ENCODE data around the gene IL1RAP. TPM values are rescaled to one million over a fixed set of nuclear protein-coding genes. Genes with fewer than 3 reads are reported as not detected.

IL1RAP gene
- polyA plus RNA-seq, 6 donors from 2014 or later: 2.4 to 5.8 (median 3.4) TPM

- Mint-ChIP-seq H3K27ac (no peak overlapping the region), H3K4me3 (no peak overlapping the region), H3K9me3 (peaks cover 0 to 16% (median 10%) of the 10 kb centered on the region in 7 donors), H3K4me1 (peaks cover 0 to 5% (median 0%) of the 10 kb centered on the region in 3 donors), H3K27me3 (no peaks in the 10 kb centered on the region), H3K36me3 (peaks cover 0 to 14% of the 10 kb centered on the region in 2 donors)
- DNase-seq: no peak
- no peak for ATAC-seq (ENCODE audit: low read depth in 2 of 2)
Measured at GRCh38 chr3:190556351-190556750, 42.5 kb downstream of the IL1RAP start.

- Mint-ChIP-seq H3K9me3 (peaks cover 0 to 14% (median 5%) of the 10 kb centered on the region in 7 donors), H3K4me1 (peaks cover 0 to 5% (median 0%) of the 10 kb centered on the region in 3 donors), H3K27ac (no peak overlapping the region), H3K27me3 (no peaks in the 10 kb centered on the region), H3K4me3 (no peak overlapping the region), H3K36me3 (peaks cover 0 to 14% of the 10 kb centered on the region in 2 donors)
- ATAC-seq (ENCODE audit: low read depth in 2 of 2) (no peak), DNase-seq (no peak)
Measured at GRCh38 chr3:190557296-190557695, 43.4 kb downstream of the IL1RAP start.

DNA sequence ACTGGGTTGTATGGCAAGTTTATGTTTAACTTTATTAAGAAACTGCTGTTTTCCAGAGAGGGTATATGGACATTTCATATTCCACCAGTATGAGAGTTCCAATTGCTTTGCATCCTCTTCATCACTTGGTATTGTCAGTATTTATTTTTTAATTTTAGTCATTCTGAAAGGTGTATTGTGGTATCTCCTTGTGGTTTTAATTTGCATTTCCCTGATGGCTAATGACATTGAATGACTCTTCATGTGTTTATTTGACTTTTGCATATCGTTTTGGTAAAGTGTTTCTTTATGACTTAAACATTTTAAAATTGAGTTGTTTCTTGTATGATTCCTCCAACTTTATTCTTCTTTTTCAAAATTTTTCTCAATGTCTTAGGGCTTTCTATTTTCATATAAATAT lies 44.4 kb downstream of the IL1RAP start:
- ATAC-seq (ENCODE audit: low read depth in 2 of 2) (no peak), DNase-seq (no peak)
- Mint-ChIP-seq H3K4me3 (no peak overlapping the region), H3K9me3 (peaks cover 0 to 6% (median 0%) of the 10 kb centered on the region in 7 donors), H3K4me1 (peaks cover 0 to 5% (median 0%) of the 10 kb centered on the region in 3 donors), H3K36me3 (peaks cover 0 to 14% of the 10 kb centered on the region in 2 donors), H3K27me3 (no peaks in the 10 kb centered on the region), H3K27ac (no peak overlapping the region)

- H3K27ac Mint-ChIP-seq: no peak overlapping the region
- peaks cover 0 to 5% (median 0%) of the 10 kb centered on the region in 7 donors for H3K9me3 Mint-ChIP-seq
- no peak for DNase-seq
- peaks cover 0 to 12% of the 10 kb centered on the region in 2 donors for H3K36me3 Mint-ChIP-seq
- H3K4me3 Mint-ChIP-seq: no peak overlapping the region
- no peaks in the 10 kb centered on the region for H3K27me3 Mint-ChIP-seq
- peaks cover 0 to 5% (median 0%) of the 10 kb centered on the region in 3 donors for H3K4me1 Mint-ChIP-seq
- ATAC-seq (ENCODE audit: low read depth in 2 of 2): no peak
Measured at GRCh38 chr3:190558796-190559195, 44.9 kb downstream of the IL1RAP start.

DNA sequence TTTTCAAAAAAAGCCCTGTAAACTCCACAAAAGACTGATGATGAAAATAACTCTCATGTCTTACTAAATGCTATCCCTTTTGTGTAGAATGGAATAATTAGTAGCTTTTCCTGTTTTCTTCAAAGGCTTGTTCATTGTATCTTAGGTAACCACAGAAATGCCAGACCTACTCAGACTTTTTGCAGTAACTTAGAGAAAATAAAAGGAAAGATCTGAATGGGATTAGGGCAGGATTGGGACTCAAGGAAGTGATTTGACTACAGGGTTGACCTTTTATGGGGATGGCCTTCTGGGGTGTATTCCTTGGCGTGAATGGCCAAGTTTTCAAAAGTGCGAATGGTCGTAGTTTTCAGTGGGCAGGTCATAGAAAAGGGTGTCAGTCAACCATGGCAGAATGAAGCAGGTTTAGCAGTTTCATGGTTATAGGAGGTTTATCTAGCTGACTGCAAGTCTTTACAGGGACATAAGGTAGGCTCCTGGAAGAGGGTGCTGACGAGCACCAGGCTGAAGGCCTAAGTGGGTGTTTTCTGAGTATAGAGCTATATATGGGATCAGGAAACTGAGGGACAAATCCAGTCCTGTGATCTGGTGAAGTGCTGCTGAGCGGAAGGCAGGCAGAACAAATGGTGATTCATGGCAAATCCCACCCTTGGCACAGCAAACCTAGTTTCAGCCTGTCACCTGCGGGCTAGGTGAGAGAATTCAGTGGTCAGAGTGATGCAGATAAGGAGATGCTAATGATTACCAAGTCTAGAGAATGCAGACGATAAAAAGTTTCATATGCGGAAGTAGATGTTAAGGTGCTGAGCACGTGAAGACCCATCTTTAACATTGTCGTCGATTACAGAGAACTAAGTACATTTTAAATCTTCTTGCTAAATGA lies 46.4 kb downstream of the IL1RAP start:
- no peak overlapping the region for H3K27ac Mint-ChIP-seq
- H3K9me3 Mint-ChIP-seq: peaks cover 0 to 5% (median 0%) of the 10 kb centered on the region in 7 donors
- H3K27me3 Mint-ChIP-seq: no peaks in the 10 kb centered on the region
- H3K36me3 Mint-ChIP-seq: peaks cover 0 to 12% of the 10 kb centered on the region in 2 donors
- ATAC-seq (ENCODE audit: low read depth in 2 of 2): no peak
- no peak overlapping the region for H3K4me3 Mint-ChIP-seq
- DNase-seq: no peak
- peaks cover 0 to 5% (median 0%) of the 10 kb centered on the region in 3 donors for H3K4me1 Mint-ChIP-seq

- Mint-ChIP-seq H3K4me1 (peaks cover 0 to 5% (median 0%) of the 10 kb centered on the region in 3 donors), H3K4me3 (no peak overlapping the region), H3K27me3 (no peaks in the 10 kb centered on the region), H3K9me3 (peaks cover 0 to 7% (median 0%) of the 10 kb centered on the region in 7 donors), H3K27ac (no peak overlapping the region), H3K36me3 (peaks cover 8 to 12% of the 10 kb centered on the region in 2 donors)
- ATAC-seq (ENCODE audit: low read depth in 2 of 2) (no peak), DNase-seq (no peak)
Measured at GRCh38 chr3:190562866-190563510, 49.1 kb downstream of the IL1RAP start.

DNA sequence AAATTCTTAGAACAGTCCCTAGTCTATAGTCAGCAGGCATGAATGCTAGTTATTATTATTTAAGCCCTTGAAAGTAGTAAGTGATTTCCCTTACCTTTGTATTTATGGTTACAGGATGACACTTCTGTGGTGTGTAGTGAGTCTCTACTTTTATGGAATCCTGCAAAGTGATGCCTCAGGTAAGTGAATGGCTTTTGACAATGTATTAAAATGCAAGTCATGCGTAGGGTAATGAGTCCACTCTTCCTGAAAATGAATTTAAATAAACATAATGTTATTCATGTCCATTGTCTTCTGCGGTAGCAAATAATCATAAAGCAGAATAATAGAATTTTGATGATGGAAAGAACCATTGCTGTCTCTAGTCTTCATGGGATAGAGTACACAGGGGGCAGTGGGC lies 50.3 kb downstream of the IL1RAP start:
- Mint-ChIP-seq H3K4me1 (peaks cover 0 to 5% (median 0%) of the 10 kb centered on the region in 3 donors), H3K36me3 (peaks cover 8 to 13% of the 10 kb centered on the region in 2 donors), H3K4me3 (no peak overlapping the region), H3K27me3 (no peaks in the 10 kb centered on the region), H3K9me3 (peaks cover 0 to 4% (median 0%) of the 10 kb centered on the region in 7 donors), H3K27ac (no peak overlapping the region)
- DNase-seq (no peak), ATAC-seq (ENCODE audit: low read depth in 2 of 2) (no peak)

DNA sequence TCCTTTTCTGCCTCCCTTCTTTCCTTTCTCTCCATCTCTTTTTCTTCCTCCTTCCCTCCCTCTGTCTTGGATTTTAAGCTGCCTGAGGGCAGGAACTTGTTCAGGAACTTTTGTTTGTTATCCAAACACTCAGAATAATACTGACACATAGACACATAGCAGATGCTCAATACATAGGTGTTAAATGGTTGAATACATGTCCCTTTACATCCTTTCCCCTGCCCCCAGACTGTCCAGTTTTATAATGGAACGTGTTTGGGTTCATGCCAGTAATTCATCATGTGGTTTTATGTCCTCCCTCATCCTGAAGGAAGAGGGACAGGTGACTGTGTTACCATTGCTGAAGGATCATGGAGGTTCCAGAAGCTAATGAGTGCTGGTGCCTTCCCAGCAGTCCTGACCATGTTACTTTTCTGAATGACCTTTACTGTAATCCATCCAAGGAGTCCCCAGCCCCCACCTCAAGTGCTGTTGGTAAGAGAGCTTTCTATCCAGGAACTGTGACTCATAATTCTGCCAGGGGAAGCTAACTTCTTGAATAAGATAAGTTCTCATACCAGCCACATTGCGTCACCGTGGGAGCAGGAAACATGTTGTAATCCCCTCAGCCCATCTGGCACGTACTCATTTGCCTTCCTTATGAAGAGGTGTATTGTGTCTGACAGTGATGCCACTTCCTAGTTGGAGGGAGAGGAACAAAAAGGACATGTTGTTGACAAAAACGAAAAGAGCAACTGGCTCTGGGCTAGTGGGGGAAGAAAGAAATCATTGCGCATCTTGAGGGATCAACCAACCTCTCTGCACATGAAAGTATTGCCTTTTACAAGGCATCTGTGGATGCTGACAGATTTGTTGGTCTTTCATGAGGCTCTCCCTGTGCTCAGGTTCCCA lies 52.4 kb downstream of the IL1RAP start:
- peaks cover 8 to 11% of the 10 kb centered on the region in 2 donors for H3K36me3 Mint-ChIP-seq
- no peaks in the 10 kb centered on the region for H3K4me1 Mint-ChIP-seq
- no peak overlapping the region for H3K4me3 Mint-ChIP-seq
- H3K9me3 Mint-ChIP-seq: peaks cover 0 to 4% (median 0%) of the 10 kb centered on the region in 7 donors
- DNase-seq: no peak
- no peak for ATAC-seq (ENCODE audit: low read depth in 2 of 2)
- H3K27me3 Mint-ChIP-seq: no peaks in the 10 kb centered on the region
- H3K27ac Mint-ChIP-seq: peak overlapping the region in 2 of 6 donors; percentile 4 to 18

DNA sequence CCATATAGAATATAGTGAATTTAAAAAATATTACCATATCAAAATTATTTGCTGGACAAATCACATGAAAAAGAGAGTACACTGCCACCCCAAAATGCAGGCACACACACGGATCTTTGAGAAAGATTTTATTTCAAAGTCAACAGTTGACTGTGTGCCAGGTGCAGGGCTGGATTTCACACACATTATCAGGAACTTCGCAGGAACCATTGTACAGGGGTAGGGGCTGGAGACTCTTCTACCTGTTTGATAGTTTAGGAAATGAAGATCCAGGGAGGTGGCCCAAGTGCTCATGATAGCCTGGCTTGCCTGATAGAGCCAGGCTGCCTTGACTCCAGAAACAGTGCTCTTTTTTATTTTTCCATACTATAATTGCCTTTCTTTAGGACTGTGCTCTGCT lies 54.2 kb downstream of the IL1RAP start:
- H3K36me3 Mint-ChIP-seq: peaks cover 8 to 12% of the 10 kb centered on the region in 2 donors
- no peaks in the 10 kb centered on the region for H3K27me3 Mint-ChIP-seq
- peaks cover 0 to 4% (median 0%) of the 10 kb centered on the region in 7 donors for H3K9me3 Mint-ChIP-seq
- H3K27ac Mint-ChIP-seq: no peak overlapping the region
- peaks cover 0 to 1% (median 0%) of the 10 kb centered on the region in 3 donors for H3K4me1 Mint-ChIP-seq
- ATAC-seq (ENCODE audit: low read depth in 2 of 2) (no peak), DNase-seq (no peak)
- H3K4me3 Mint-ChIP-seq: no peak overlapping the region

GRCh38 chr3:190574473-190574872 lies 60.6 kb downstream of the IL1RAP start:
- peaks cover 0 to 6% (median 0%) of the 10 kb centered on the region in 3 donors for H3K4me1 Mint-ChIP-seq
- H3K4me3 Mint-ChIP-seq: no peak overlapping the region
- peaks cover 8 to 25% of the 10 kb centered on the region in 2 donors for H3K36me3 Mint-ChIP-seq
- H3K27me3 Mint-ChIP-seq: no peaks in the 10 kb centered on the region
- no peak overlapping the region for H3K27ac Mint-ChIP-seq
- H3K9me3 Mint-ChIP-seq: peaks cover 1 to 20% (median 4%) of the 10 kb centered on the region in 7 donors
- ATAC-seq (ENCODE audit: low read depth in 2 of 2): no peak
- DNase-seq: no peak

DNA sequence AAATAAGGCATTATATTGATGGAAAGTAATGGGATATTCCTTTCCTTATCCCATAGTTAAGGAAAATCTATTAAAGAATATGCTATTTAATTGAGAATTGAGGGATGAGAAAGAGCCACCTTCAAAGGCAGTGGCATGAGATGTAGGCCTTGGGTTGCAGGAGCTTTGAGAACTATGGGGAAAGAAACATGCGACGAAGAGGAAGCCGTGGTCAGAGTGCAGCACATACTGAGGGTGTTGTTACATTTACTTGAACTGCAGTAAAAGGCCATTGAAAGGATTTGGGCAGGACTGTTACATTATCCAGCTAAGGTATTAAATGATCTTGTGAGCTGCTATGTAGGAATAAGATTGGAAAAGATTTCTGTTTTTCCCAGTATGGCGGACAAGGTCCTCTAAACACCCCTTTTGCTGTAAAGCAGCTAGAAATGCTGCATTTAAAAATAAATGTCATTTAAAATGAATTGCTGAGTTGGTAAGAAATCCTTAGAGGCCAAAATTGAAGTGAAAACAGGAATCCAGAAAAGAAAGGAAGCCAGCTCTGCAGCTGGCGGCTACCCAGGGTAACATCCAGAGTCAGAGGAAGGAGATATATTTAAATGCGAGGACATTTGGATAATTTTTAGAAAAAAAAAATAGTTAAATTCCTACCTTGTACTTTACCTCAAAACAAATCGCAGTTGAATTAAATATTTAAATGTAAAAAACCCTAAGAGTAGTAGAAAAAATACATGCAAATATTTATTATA lies 61.7 kb downstream of the IL1RAP start:
- no peaks in the 10 kb centered on the region for H3K27me3 Mint-ChIP-seq
- no peak overlapping the region for H3K4me3 Mint-ChIP-seq
- DNase-seq: no peak
- peaks cover 1 to 20% (median 4%) of the 10 kb centered on the region in 7 donors for H3K9me3 Mint-ChIP-seq
- no peak for ATAC-seq (ENCODE audit: low read depth in 2 of 2)
- H3K4me1 Mint-ChIP-seq: peaks cover 0 to 6% (median 0%) of the 10 kb centered on the region in 3 donors
- peak overlapping the region in 2 of 6 donors; percentile 8 to 30 for H3K27ac Mint-ChIP-seq
- peaks cover 8 to 25% of the 10 kb centered on the region in 2 donors for H3K36me3 Mint-ChIP-seq

DNA sequence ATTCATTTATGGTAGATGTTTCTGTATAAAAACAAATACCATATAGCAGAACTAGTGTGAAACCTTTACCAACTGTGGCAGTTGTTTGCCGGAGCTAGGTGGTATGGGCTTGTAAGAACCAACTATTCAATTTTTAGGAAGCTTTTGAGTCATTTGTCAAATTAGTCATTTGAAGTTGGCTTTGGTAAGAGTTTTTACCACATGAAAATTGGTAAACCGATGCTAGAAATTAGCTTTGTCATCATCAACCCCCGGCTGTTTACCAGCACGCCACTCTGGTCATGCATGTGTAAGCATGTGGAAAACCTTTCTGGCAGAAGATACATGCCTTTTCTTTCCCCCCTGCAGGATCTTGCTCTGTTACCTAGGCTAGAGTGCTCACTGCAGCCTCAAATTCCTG lies 63.3 kb downstream of the IL1RAP start:
- Mint-ChIP-seq H3K27me3 (no peaks in the 10 kb centered on the region), H3K4me1 (peaks cover 0 to 12% (median 7%) of the 10 kb centered on the region in 3 donors), H3K36me3 (peaks cover 8 to 23% of the 10 kb centered on the region in 2 donors), H3K4me3 (no peak overlapping the region), H3K9me3 (peaks cover under 1 to 20% (median 4%) of the 10 kb centered on the region in 7 donors), H3K27ac (no peak overlapping the region)
- ATAC-seq (ENCODE audit: low read depth in 2 of 2) (no peak), DNase-seq (no peak)

Measured in naive B cell (primary cell).